ENCODE results near the gene FZD10. TPM values are rescaled to one million over a fixed set of nuclear protein-coding genes. Genes with fewer than 3 reads are reported as not detected.

The FZD10 gene
- total RNA-seq, 4 donors from 2014 or later = under 0.01 to 0.39 (median 0.21) TPM

DNA sequence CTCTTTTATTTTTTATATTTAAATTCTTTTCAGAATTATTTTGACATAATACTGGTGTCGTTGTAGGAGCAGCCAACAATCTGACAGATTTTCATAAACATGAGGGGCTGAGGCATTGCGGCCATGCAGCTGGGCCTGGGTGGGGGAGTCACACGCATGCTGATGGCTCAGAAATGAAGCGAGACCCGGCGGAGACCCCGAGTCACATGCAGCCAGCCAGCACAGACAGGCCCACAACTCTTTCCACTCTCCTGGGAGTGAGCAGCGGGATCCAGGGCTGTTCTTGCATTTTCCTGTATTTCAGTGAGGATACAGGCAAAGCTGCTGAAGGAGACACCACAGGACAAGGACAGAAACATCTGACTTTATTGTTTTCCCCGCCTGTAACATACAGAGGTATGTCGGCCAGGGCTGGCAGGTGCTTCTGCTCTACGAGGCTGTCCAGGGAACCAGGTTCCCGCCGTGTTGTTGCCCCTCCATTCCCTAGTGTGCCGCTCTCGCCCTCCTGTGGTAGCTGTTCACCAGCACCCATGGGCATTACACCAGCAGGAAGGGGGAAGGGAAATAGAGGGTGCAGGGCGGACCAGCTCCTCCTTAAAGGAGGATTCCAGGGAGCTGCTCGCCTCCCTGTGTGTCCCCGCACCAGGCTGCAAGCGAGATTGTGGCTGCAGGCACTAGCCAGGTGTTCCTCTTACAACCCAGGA lies 30.5 kb downstream of the FZD10 start:
- WGBS, 2 donors = 67 to 69% methylated on average over 19 of the region's 19 CpGs
- Histone ChIP-seq H3K27me3 (no peaks in the 10 kb centered on the region), H3K9me3 (no peaks in the 10 kb centered on the region), H3K36me3 (no peaks in the 10 kb centered on the region), H3K27ac (no peak overlapping the region), H3K4me3 (no peak overlapping the region), H3K4me1 (no peaks in the 10 kb centered on the region)
- DNase-seq (ENCODE audit: low spot score in 2 of 2) = no peak
- TF ChIP-seq, protein P1, sequence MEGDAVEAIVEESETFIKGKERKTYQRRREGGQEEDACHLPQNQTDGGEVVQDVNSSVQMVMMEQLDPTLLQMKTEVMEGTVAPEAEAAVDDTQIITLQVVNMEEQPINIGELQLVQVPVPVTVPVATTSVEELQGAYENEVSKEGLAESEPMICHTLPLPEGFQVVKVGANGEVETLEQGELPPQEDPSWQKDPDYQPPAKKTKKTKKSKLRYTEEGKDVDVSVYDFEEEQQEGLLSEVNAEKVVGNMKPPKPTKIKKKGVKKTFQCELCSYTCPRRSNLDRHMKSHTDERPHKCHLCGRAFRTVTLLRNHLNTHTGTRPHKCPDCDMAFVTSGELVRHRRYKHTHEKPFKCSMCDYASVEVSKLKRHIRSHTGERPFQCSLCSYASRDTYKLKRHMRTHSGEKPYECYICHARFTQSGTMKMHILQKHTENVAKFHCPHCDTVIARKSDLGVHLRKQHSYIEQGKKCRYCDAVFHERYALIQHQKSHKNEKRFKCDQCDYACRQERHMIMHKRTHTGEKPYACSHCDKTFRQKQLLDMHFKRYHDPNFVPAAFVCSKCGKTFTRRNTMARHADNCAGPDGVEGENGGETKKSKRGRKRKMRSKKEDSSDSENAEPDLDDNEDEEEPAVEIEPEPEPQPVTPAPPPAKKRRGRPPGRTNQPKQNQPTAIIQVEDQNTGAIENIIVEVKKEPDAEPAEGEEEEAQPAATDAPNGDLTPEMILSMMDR (IDR thresholded peaks at IDR 0.05) = no peak
- no peak for TF ChIP-seq EP300 (IDR thresholded peaks at IDR 0.05)
- no peak for TF ChIP-seq POLR2A (IDR thresholded peaks at IDR 0.05)

DNA sequence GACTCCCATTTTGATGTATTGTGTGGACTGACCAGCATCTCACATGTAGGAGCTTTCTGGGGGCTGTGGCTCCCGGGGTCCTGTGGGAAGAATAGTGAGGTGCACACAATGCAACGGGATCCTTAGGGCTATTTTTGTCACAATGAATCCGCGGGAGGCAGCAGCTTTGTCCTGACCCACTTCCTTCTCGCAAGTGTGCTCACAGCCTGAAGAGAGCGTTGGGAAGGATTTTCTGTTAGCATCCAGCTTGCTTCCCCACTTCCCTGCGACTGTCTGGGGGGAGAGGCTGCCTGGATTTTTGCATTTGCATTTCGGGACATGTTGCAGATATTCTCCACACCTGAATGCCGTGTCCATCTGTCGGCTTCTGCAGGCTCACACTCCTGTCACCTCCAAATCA lies 31.9 kb downstream of the FZD10 start:
- Histone ChIP-seq H3K27ac (no peak overlapping the region), H3K36me3 (no peaks in the 10 kb centered on the region), H3K4me1 (no peaks in the 10 kb centered on the region), H3K27me3 (no peaks in the 10 kb centered on the region), H3K4me3 (no peak overlapping the region), H3K9me3 (no peaks in the 10 kb centered on the region)
- 48 to 64% methylated on average over 10 of the region's 10 CpGs for WGBS, 2 donors
- DNase-seq (ENCODE audit: low spot score in 2 of 2) = no peak
- TF ChIP-seq EP300 (IDR thresholded peaks at IDR 0.05) (no peak), POLR2A (IDR thresholded peaks at IDR 0.05) (no peak)
- TF ChIP-seq, protein P1 (IDR thresholded peaks at IDR 0.05) = no peak

DNA sequence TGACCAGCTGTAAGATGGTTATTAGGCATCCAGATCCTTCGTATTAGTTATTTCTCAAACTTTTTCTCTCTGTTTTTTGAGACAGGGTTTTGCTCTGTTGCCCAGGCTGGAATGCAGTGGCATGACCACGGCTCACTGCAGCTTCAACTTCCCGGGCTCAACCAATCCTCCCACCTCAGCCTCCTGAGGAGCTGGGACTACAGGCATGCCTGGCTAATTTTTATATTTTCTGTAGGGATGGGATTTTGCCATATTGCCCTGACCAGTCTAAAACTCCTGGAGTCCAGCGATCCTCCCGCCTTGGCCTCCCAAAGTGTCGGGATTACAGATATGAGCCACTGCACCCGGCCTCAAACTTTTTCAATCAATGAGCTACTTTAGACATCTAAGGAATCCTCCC lies 33.1 kb downstream of the FZD10 start:
- H3K27ac ChIP-seq = no peak overlapping the region
- no peaks in the 10 kb centered on the region for H3K27me3 ChIP-seq
- no peaks in the 10 kb centered on the region for H3K4me1 ChIP-seq
- 91% methylated on average over 7 of the region's 7 CpGs for WGBS, 2 donors
- TF ChIP-seq POLR2A (IDR thresholded peaks at IDR 0.05) = no peak
- TF ChIP-seq, protein P1 (IDR thresholded peaks at IDR 0.05) = no peak
- H3K4me3 ChIP-seq = no peak overlapping the region
- peaks cover 0 to 1% (median 0%) of the 10 kb centered on the region in 4 donors for H3K9me3 ChIP-seq
- no peaks in the 10 kb centered on the region for H3K36me3 ChIP-seq
- DNase-seq (ENCODE audit: low spot score in 2 of 2) = no peak

DNA sequence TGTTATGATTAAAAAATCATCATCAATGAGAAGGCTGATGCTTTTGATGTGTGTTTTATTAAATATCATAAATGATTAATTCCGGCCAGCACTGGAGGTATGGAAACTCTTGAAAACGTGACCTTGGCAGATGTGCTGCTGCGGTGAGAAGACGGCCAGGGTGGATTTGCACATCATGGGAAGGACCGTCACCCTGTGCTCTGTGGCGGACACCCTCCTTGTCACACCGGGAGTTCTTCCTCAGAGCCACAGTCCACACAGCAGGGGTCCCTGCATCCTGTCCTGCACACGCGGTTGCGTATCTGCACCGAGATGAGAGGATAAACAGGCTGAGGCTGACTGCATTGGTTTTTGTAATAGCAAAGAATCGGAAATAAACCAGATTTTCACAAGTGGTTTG lies 33.5 kb downstream of the FZD10 start:
- no peaks in the 10 kb centered on the region for H3K4me1 ChIP-seq
- peaks cover 0 to 6% (median 0%) of the 10 kb centered on the region in 4 donors for H3K9me3 ChIP-seq
- H3K27me3 ChIP-seq = no peaks in the 10 kb centered on the region
- no peaks in the 10 kb centered on the region for H3K36me3 ChIP-seq
- no peak for DNase-seq (ENCODE audit: low spot score in 2 of 2)
- 51 to 65% methylated on average over 12 of the region's 12 CpGs for WGBS, 2 donors
- no peak for TF ChIP-seq POLR2A (IDR thresholded peaks at IDR 0.05)
- TF ChIP-seq, protein P1 (IDR thresholded peaks at IDR 0.05) = no peak
- TF ChIP-seq EP300 (IDR thresholded peaks at IDR 0.05) = no peak
- H3K4me3 ChIP-seq = no peak overlapping the region
- H3K27ac ChIP-seq = no peak overlapping the region

DNA sequence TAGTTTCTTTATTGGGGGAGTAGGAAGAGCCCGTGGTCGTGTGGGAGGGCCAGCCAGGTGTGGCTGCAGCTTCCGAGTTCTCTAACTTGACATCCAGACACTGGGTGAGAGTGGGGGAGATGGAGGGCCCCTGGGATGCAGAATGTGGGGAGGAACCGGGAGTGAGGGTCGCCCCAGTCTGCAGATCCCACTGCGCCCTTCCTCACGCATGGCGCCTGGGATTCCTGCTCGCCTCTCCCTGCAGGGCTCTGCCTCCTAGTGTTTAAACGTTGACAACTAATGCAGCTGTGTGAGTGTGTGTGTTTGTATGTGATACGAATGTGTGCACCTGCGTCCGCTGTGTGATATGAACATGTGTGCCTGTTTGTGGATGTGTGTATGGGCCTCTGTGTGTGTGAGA lies 34.6 kb downstream of the FZD10 start:
- 58 to 69% methylated on average over 13 of the region's 13 CpGs for WGBS, 2 donors
- TF ChIP-seq, protein P1 (IDR thresholded peaks at IDR 0.05) = no peak
- no peak for TF ChIP-seq POLR2A (IDR thresholded peaks at IDR 0.05)
- no peak for TF ChIP-seq EP300 (IDR thresholded peaks at IDR 0.05)
- DNase-seq (ENCODE audit: low spot score in 2 of 2) = no peak
- H3K4me3 ChIP-seq = no peak overlapping the region
- H3K36me3 ChIP-seq = no peaks in the 10 kb centered on the region
- H3K27ac ChIP-seq = no peak overlapping the region
- H3K4me1 ChIP-seq = no peaks in the 10 kb centered on the region
- peaks cover 0 to 16% (median 0%) of the 10 kb centered on the region in 4 donors for H3K9me3 ChIP-seq
- no peaks in the 10 kb centered on the region for H3K27me3 ChIP-seq

All from tibial nerve (tissue), 4 donors.